SK-N-SH (cell line): ENCODE results near the gene GPR55. TPM values are rescaled to one million over a fixed set of nuclear protein-coding genes. Genes with fewer than 3 reads are reported as not detected.

Source experiments
- CTCF ChIA-PET: fragments of 300-600, 350-600 bp; formaldehyde crosslinking; extraction: SDS; loops from one replicate; lab custom pipeline; 2021; lab: Yijun Ruan, JAX
- POLR2A ChIA-PET: fragments of 350-600 bp; sonication (Branson Sonifier 250); formaldehyde crosslinking; extraction: SDS; loops from one replicate; lab custom pipeline; 2020; ENCODE audit warnings: antibody characterized with exemption, inconsistent platforms; lab: Yijun Ruan, JAX
- DNase-seq: peaks from one replicate; pipeline ENCODE4 v3.0.0; 2012
- H2AFZ ChIP-seq: fragments of 200-600 bp; sonication (generic); 2 replicates; pipeline ENCODE4 v1.8.1; 2016; ENCODE audit warnings: antibody characterized with exemption, mild to moderate bottlenecking, low read depth
- H3F3A ChIP-seq: fragments of 200-600 bp; sonication (generic); replicated peaks from 2 replicates; pipeline ENCODE3; 2016; ENCODE audit warnings: antibody characterized with exemption, mild to moderate bottlenecking; ENCODE audit not compliant: insufficient read depth
- H3K27ac ChIP-seq, 2 experiments: fragments of 200-500 bp in 1 of 2; fragments of 200-600 bp in 1 of 2; sonication (Bioruptor generic) in 1 of 2; sonication (generic), shearing (Covaris generic) in 1 of 2; 2 replicates each; pipeline versions ENCODE4 v1.5.1 to v1.6.1; 2014 to 2016; ENCODE audit warnings: low read depth in 2 of 2, inconsistent platforms in 1 of 2, low read length in 1 of 2, mild to moderate bottlenecking in 1 of 2, mixed read lengths in 1 of 2
- H3K27me3 ChIP-seq: fragments of 200-600 bp; sonication (generic), shearing (Covaris generic); 2 replicates; pipeline ENCODE4 v1.6.1; 2016; ENCODE audit warnings: mixed run types; ENCODE audit not compliant: insufficient read depth
- H3K36me3 ChIP-seq, 2 experiments: fragments of 200-500 bp in 1 of 2; fragments of 200-600 bp in 1 of 2; sonication (Bioruptor generic) in 1 of 2; sonication (generic) in 1 of 2; replicated peaks in 1 of 2; 2 replicates each; pipeline versions ENCODE3 to v1.5.1; 2014 to 2016; ENCODE audit warnings: low read length in 1 of 2, mild to moderate bottlenecking in 1 of 2; ENCODE audit not compliant: insufficient read depth in 2 of 2, control insufficient read depth in 1 of 2
- H3K4me1 ChIP-seq, 2 experiments: fragments of 200-500 bp in 1 of 2; fragments of 200-600 bp in 1 of 2; sonication (Bioruptor generic) in 1 of 2; sonication (generic), shearing (Covaris generic) in 1 of 2; 2 replicates each; pipeline versions ENCODE4 v1.5.1 to v1.6.1; 2014 to 2016; ENCODE audit warnings: low read depth in 1 of 2, low read length in 1 of 2, mixed run types in 1 of 2; ENCODE audit not compliant: insufficient read depth in 2 of 2, control insufficient read depth in 1 of 2
- H3K4me2 ChIP-seq: fragments of 200-600 bp; sonication (generic), shearing (Covaris generic); 2 replicates; pipeline ENCODE4 v1.6.1; 2017; ENCODE audit warnings: mixed run types
- H3K4me3 ChIP-seq, 2 experiments: fragments of 200-500 bp in 1 of 2; fragments of 200-600 bp in 1 of 2; sonication (Bioruptor generic) in 1 of 2; sonication (generic), shearing (Covaris generic) in 1 of 2; 2 replicates each; pipeline versions ENCODE4 v1.5.1 to v1.8.1; 2014 to 2016; ENCODE audit warnings: low read depth in 2 of 2, inconsistent platforms in 1 of 2, low read length in 1 of 2, mild to moderate bottlenecking in 1 of 2, mixed read lengths in 1 of 2, moderate library complexity in 1 of 2
- H3K79me2 ChIP-seq: fragments of 200-600 bp; sonication (generic); 2 replicates; pipeline ENCODE4 v1.8.1; 2017; ENCODE audit warnings: mild to moderate bottlenecking; ENCODE audit not compliant: insufficient read depth
- H3K9ac ChIP-seq: fragments of 200-600 bp; sonication (generic); 2 replicates; pipeline ENCODE4 v1.6.1; 2017; ENCODE audit warnings: mixed run types
- H3K9me2 ChIP-seq: fragments of 200-600 bp; sonication (generic); 2 replicates; pipeline ENCODE4 v1.6.1; 2017; ENCODE audit warnings: mixed run types
- H3K9me3 ChIP-seq: fragments of 200-600 bp; sonication (generic); 2 replicates; pipeline ENCODE4 v1.6.1; 2017; ENCODE audit warnings: mixed run types, mild to moderate bottlenecking, moderate library complexity
- H4K20me1 ChIP-seq: fragments of 200-600 bp; sonication (generic); 2 replicates; pipeline ENCODE4 v1.6.1; 2017; ENCODE audit warnings: mild to moderate bottlenecking, mixed run types; ENCODE audit not compliant: insufficient read depth
- FOSL2 ChIP-seq: IDR thresholded peaks from 2 replicates; pipeline ENCODE4 v1.4.0; 2012; ENCODE audit warnings: low read depth, mild to moderate bottlenecking, moderate library complexity, borderline replicate concordance
- NFIC ChIP-seq: IDR thresholded peaks from 2 replicates; pipeline ENCODE4 v1.4.0; 2012; ENCODE audit warnings: borderline replicate concordance
- USF2 ChIP-seq: fragments of 150-350 bp; IDR thresholded peaks from 2 replicates; pipeline ENCODE4 v1.6.1; 2017; ENCODE audit warnings: antibody characterized with exemption, low read length, low read depth, borderline replicate concordance
- WGBS: methylation state at CpG from one replicate; pipeline ENCODE4 v1.1.6; 2017; ENCODE audit warnings: low lambda C conversion rate; 5-methylcytosine and 5-hydroxymethylcytosine counted together
- polyA plus RNA-seq, 3 experiments: library from polyadenylated mRNA; depleted of rRNA; stranded (reverse); fragments of >200 nt; gene quantifications; 2 replicates each; pipeline ENCODE4 v1.2.3, GENCODE V29; 2012
- TF ChIP-seq, protein P1 (sequence below): IDR thresholded peaks from 2 replicates; pipeline ENCODE4 v1.6.1; 2012; ENCODE audit warnings: mild to moderate bottlenecking, low read depth, low read length, moderate library complexity
- TF ChIP-seq, protein P2 (sequence below): IDR thresholded peaks from 2 replicates; pipeline ENCODE4 v1.4.0; 2012; ENCODE audit warnings: low read depth
- TF ChIP-seq, protein P3 (sequence below): IDR thresholded peaks from 2 replicates; pipeline ENCODE4 v1.4.0; 2012; ENCODE audit warnings: low read depth, borderline replicate concordance

Gene GPR55
- polyA plus RNA-seq, 1 of the 3 experiments (the other 2 are of a cell fraction): not detected

GRCh38 chr2:230901006-230901405 lies 24.0 kb downstream of the GPR55 start:
- DNase-seq: no peak
- Histone ChIP-seq H3K36me3 (no peaks in the 10 kb centered on the region), H3K4me1 (no peaks in the 10 kb centered on the region; a peak in 1 of 4 replicates), H3K79me2 (no peaks in the 10 kb centered on the region), H3K27me3 (peaks cover 25% of the 10 kb centered on the region; the same call in 1 of the 2 replicates), H2AFZ (no peak overlapping the region), H3K4me3 (no peak overlapping the region), H3K27ac (no peak overlapping the region), H4K20me1 (no peaks in the 10 kb centered on the region), H3K9ac (no peak overlapping the region), H3K9me2 (no peaks in the 10 kb centered on the region), H3F3A (no peaks in the 10 kb centered on the region), H3K9me3 (no peaks in the 10 kb centered on the region), H3K4me2 (no peak overlapping the region)
- TF ChIP-seq USF2: no peak
- no peak for TF ChIP-seq FOSL2
- TF ChIP-seq, protein P1, sequence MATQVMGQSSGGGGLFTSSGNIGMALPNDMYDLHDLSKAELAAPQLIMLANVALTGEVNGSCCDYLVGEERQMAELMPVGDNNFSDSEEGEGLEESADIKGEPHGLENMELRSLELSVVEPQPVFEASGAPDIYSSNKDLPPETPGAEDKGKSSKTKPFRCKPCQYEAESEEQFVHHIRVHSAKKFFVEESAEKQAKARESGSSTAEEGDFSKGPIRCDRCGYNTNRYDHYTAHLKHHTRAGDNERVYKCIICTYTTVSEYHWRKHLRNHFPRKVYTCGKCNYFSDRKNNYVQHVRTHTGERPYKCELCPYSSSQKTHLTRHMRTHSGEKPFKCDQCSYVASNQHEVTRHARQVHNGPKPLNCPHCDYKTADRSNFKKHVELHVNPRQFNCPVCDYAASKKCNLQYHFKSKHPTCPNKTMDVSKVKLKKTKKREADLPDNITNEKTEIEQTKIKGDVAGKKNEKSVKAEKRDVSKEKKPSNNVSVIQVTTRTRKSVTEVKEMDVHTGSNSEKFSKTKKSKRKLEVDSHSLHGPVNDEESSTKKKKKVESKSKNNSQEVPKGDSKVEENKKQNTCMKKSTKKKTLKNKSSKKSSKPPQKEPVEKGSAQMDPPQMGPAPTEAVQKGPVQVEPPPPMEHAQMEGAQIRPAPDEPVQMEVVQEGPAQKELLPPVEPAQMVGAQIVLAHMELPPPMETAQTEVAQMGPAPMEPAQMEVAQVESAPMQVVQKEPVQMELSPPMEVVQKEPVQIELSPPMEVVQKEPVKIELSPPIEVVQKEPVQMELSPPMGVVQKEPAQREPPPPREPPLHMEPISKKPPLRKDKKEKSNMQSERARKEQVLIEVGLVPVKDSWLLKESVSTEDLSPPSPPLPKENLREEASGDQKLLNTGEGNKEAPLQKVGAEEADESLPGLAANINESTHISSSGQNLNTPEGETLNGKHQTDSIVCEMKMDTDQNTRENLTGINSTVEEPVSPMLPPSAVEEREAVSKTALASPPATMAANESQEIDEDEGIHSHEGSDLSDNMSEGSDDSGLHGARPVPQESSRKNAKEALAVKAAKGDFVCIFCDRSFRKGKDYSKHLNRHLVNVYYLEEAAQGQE: no peak
- TF ChIP-seq NFIC: no peak
- WGBS: 38% methylated on average over 4 of the region's 5 CpGs
- POLR2A ChIA-PET: no interaction called here
- CTCF ChIA-PET: interaction anchor here (0.9 to 5.8 kb wide), 7 partner anchors 12 to 102 kb away, joined by 3 to 31 read pairs (median 6); partner anchors contain the start of gene ITM2C

GRCh38 chr2:230900336-230900995 lies 24.6 kb downstream of the GPR55 start:
- no peak overlapping the region for H3K4me3 ChIP-seq
- H3K4me1 ChIP-seq: no peaks in the 10 kb centered on the region; a peak in 1 of 4 replicates
- no peaks in the 10 kb centered on the region for H3K9me2 ChIP-seq
- no peak for DNase-seq
- H3K27me3 ChIP-seq: peaks cover 25% of the 10 kb centered on the region; the same call in 1 of the 2 replicates
- no peaks in the 10 kb centered on the region for H3F3A ChIP-seq
- no peak overlapping the region for H3K4me2 ChIP-seq
- no peaks in the 10 kb centered on the region for H4K20me1 ChIP-seq
- H3K9me3 ChIP-seq: no peaks in the 10 kb centered on the region
- ChIA-PET CTCF (interaction anchor here (0.9 to 5.8 kb wide), 7 partner anchors 10 to 102 kb away, joined by 3 to 31 read pairs (median 5); partner anchors contain the start of gene ITM2C), POLR2A (no interaction called here)
- H3K27ac ChIP-seq: no peak overlapping the region
- H3K9ac ChIP-seq: no peak overlapping the region
- no peak overlapping the region for H2AFZ ChIP-seq
- WGBS: 29% methylated on average over 6 of the region's 10 CpGs
- no peaks in the 10 kb centered on the region for H3K79me2 ChIP-seq
- TF ChIP-seq, protein P2, sequence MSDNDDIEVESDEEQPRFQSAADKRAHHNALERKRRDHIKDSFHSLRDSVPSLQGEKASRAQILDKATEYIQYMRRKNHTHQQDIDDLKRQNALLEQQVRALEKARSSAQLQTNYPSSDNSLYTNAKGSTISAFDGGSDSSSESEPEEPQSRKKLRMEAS: no peak
- TF ChIP-seq, protein P3, sequence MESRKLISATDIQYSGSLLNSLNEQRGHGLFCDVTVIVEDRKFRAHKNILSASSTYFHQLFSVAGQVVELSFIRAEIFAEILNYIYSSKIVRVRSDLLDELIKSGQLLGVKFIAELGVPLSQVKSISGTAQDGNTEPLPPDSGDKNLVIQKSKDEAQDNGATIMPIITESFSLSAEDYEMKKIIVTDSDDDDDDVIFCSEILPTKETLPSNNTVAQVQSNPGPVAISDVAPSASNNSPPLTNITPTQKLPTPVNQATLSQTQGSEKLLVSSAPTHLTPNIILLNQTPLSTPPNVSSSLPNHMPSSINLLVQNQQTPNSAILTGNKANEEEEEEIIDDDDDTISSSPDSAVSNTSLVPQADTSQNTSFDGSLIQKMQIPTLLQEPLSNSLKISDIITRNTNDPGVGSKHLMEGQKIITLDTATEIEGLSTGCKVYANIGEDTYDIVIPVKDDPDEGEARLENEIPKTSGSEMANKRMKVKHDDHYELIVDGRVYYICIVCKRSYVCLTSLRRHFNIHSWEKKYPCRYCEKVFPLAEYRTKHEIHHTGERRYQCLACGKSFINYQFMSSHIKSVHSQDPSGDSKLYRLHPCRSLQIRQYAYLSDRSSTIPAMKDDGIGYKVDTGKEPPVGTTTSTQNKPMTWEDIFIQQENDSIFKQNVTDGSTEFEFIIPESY: no peak
- TF ChIP-seq, all 33 proteins: peak for 0
- no peaks in the 10 kb centered on the region for H3K36me3 ChIP-seq
